Astrocyte (in vitro differentiated cells and primary cell): Measurements from ENCODE around the gene DUSP8. TPM values are rescaled to one million over a fixed set of nuclear protein-coding genes. Genes with fewer than 3 reads are reported as not detected.
"Not testable (repeated sequence)": the region's sequence is repeated elsewhere in the genome, so short reads cannot be mapped to it uniquely, and the experiment has no call there.

ENCODE experiments used
- DNase-seq: peaks from one replicate; pipeline ENCODE4 v3.0.0-alpha.2; 2010; ENCODE audit warnings: low read depth
- FAIRE-seq: peaks from 2 replicates; lab custom pipeline; 2011; peaks lifted over from hg19 to GRCh38; lab: Jason Lieb, UNC
- H2AFZ ChIP-seq: 2 replicates; pipeline ENCODE4 v1.6.0; 2012; ENCODE audit warnings: low read depth, low read length, inconsistent platforms
- H3K27ac ChIP-seq: 2 replicates; pipeline ENCODE4 v1.5.1; 2011; ENCODE audit warnings: low read depth, low read length, inconsistent platforms
- H3K27me3 ChIP-seq: 2 replicates; pipeline ENCODE4 v1.6.0; 2011; ENCODE audit warnings: low read length, inconsistent platforms; ENCODE audit not compliant: insufficient read depth
- H3K36me3 ChIP-seq: 2 replicates; pipeline ENCODE4 v1.5.1; 2011; ENCODE audit warnings: low read length, inconsistent platforms; ENCODE audit not compliant: insufficient read depth
- H3K4me1 ChIP-seq: 2 replicates; pipeline ENCODE4 v1.5.1; 2011; ENCODE audit warnings: low read length, inconsistent platforms; ENCODE audit not compliant: insufficient read depth
- H3K4me2 ChIP-seq: 2 replicates; pipeline ENCODE4 v1.6.0; 2012; ENCODE audit warnings: low read length, inconsistent platforms
- H3K4me3 ChIP-seq: 2 replicates; pipeline ENCODE4 v1.5.1; 2011; ENCODE audit warnings: low read depth, mild to moderate bottlenecking, low read length, inconsistent platforms; ENCODE audit not compliant: insufficient read depth
- H3K79me2 ChIP-seq: 2 replicates; pipeline ENCODE4 v1.6.0; 2012; ENCODE audit warnings: mild to moderate bottlenecking, low read length, inconsistent platforms; ENCODE audit not compliant: insufficient read depth
- H3K9ac ChIP-seq: 2 replicates; pipeline ENCODE4 v1.6.0; 2012; ENCODE audit warnings: mild to moderate bottlenecking, low read length, inconsistent platforms
- H3K9me3 ChIP-seq: 2 replicates; pipeline ENCODE4 v1.5.1; 2012; ENCODE audit warnings: low read depth, mild to moderate bottlenecking, low read length, inconsistent platforms; ENCODE audit not compliant: insufficient read depth
- H4K20me1 ChIP-seq: 2 replicates; pipeline ENCODE4 v1.6.0; 2012; ENCODE audit warnings: low read length, inconsistent platforms; ENCODE audit not compliant: insufficient read depth
- H3K27ac Mint-ChIP-seq: one replicate; pipeline ENCODE4 v1.8.0; 2021; ENCODE audit warnings: mild to moderate bottlenecking, mixed read lengths; ENCODE audit not compliant: unreplicated experiment
- H3K27me3 Mint-ChIP-seq: one replicate; pipeline ENCODE4 v1.8.0; 2021; ENCODE audit warnings: low read depth, mixed read lengths; ENCODE audit not compliant: unreplicated experiment
- H3K36me3 Mint-ChIP-seq: one replicate; pipeline ENCODE4 v1.8.0; 2021; ENCODE audit warnings: low read depth, mixed read lengths; ENCODE audit not compliant: unreplicated experiment
- H3K4me1 Mint-ChIP-seq: one replicate; pipeline ENCODE4 v1.8.0; 2021; ENCODE audit warnings: low read depth, mixed read lengths; ENCODE audit not compliant: unreplicated experiment
- H3K4me3 Mint-ChIP-seq: one replicate; pipeline ENCODE4 v1.8.0; 2021; ENCODE audit warnings: mild to moderate bottlenecking, moderate library complexity, mixed read lengths; ENCODE audit not compliant: unreplicated experiment
- H3K9me3 Mint-ChIP-seq: one replicate; pipeline ENCODE4 v1.8.0; 2021; ENCODE audit warnings: mild to moderate bottlenecking, mixed read lengths; ENCODE audit not compliant: unreplicated experiment
- CTCF ChIP-seq: IDR thresholded peaks from 2 replicates; pipeline ENCODE4 v1.5.1; 2011; ENCODE audit warnings: low read depth, mild to moderate bottlenecking, inconsistent platforms, low read length, moderate library complexity; ENCODE audit not compliant: insufficient read depth
- EZH2 ChIP-seq: IDR thresholded peaks from 2 replicates; pipeline ENCODE4 v1.6.1; 2012; ENCODE audit warnings: mild to moderate bottlenecking, low read length, inconsistent platforms; ENCODE audit not compliant: insufficient read depth
- total RNA-seq: library from RNA; stranded (reverse); gene quantifications from 2 replicates; pipeline ENCODE4 v1.2.1, GENCODE V29; 2021

Gene DUSP8
- total RNA-seq, 1 donor from 2014 or later, result 14.8 TPM

GRCh38 chr11:1510928-1511327 lies 61.1 kb downstream of the DUSP8 start:
- Mint-ChIP-seq H3K9me3 (no peaks in the 10 kb centered on the region), H3K27ac (no peak overlapping the region), H3K27me3 (peaks cover 1% of the 10 kb centered on the region), H3K4me3 (no peak overlapping the region), H3K4me1 (peaks cover 12% of the 10 kb centered on the region), H3K36me3 (peaks cover 4% of the 10 kb centered on the region)
- FAIRE-seq (no peak), DNase-seq (no peak)
- TF ChIP-seq CTCF (no peak), EZH2 (no peak)
- Histone ChIP-seq H3K79me2 (peaks cover 56% of the 10 kb centered on the region), H3K4me2 (no peak overlapping the region), H2AFZ (no peak overlapping the region), H3K27ac (no peak overlapping the region), H3K9ac (no peak overlapping the region), H3K36me3 (no peaks in the 10 kb centered on the region), H3K9me3 (no peaks in the 10 kb centered on the region), H4K20me1 (peaks cover 88% of the 10 kb centered on the region), H3K4me1 (peaks cover 12% of the 10 kb centered on the region), H3K4me3 (no peak overlapping the region), H3K27me3 (no peaks in the 10 kb centered on the region)

DNA sequence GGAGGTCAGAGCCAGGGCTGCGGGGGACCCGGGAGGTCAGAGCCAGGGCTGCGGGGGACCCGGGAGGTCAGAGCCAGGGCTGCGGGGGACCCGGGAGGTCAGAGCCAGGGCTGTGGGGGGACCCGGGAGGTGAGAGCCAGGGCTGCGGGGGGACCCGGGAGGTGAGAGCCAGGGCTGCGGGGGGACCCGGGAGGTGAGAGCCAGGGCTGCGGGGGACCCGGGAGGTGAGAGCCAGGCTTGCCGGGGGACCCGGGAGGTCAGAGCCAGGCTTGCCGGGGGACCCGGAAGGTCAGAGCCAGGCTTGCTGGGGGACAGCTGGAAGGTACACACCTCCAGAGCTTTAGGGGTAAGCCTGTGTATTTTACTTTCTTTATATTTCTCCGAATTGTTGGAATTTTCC lies 61.7 kb downstream of the DUSP8 start:
- peaks cover 11% of the 10 kb centered on the region for H3K4me1 Mint-ChIP-seq
- not testable (repeated sequence) for FAIRE-seq

GRCh38 chr11:1509626-1510255 lies 62.3 kb downstream of the DUSP8 start:
- Histone ChIP-seq H4K20me1 (peaks cover 87% of the 10 kb centered on the region), H3K4me1 (peaks cover 4% of the 10 kb centered on the region), H3K9ac (no peak overlapping the region), H3K4me3 (no peak overlapping the region), H3K36me3 (no peaks in the 10 kb centered on the region), H2AFZ (no peak overlapping the region), H3K27me3 (no peaks in the 10 kb centered on the region), H3K79me2 (peaks cover 54% of the 10 kb centered on the region), H3K9me3 (no peaks in the 10 kb centered on the region), H3K4me2 (no peak overlapping the region), H3K27ac (no peak overlapping the region)
- H3K9me3 Mint-ChIP-seq, result no peaks in the 10 kb centered on the region
- H3K36me3 Mint-ChIP-seq, result peaks cover 4% of the 10 kb centered on the region
- DNase-seq, result no peak
- no peak overlapping the region for H3K4me3 Mint-ChIP-seq
- no peak for TF ChIP-seq EZH2
- TF ChIP-seq CTCF, result no peak
- no peak overlapping the region for H3K27ac Mint-ChIP-seq
- peaks cover 1% of the 10 kb centered on the region for H3K27me3 Mint-ChIP-seq
- FAIRE-seq, result no peak
- peaks cover 11% of the 10 kb centered on the region for H3K4me1 Mint-ChIP-seq

More for the DNA sequence above, 61.7 kb downstream of the DUSP8 start:
- H3K27ac ChIP-seq, H3K36me3 Mint-ChIP-seq, H3K4me3 Mint-ChIP-seq, H3K9ac ChIP-seq, H3K4me3 ChIP-seq, H2AFZ ChIP-seq, H3K9me3 ChIP-seq, H3K36me3 ChIP-seq, H3K27ac Mint-ChIP-seq, H3K9me3 Mint-ChIP-seq, H3K4me2 ChIP-seq, H3K4me1 ChIP-seq, H3K27me3 Mint-ChIP-seq, H3K27me3 ChIP-seq, DNase-seq: not testable (repeated sequence)
- peaks cover 87% of the 10 kb centered on the region for H4K20me1 ChIP-seq
- H3K79me2 ChIP-seq, result peaks cover 54% of the 10 kb centered on the region
